HEK293 (cell line): ENCODE measurements around the gene PIK3R1.

Experiments
- IKZF3 ChIP-seq: fragments of 450-650 bp; IDR thresholded peaks from 2 replicates; pipeline ENCODE4 v1.5.0; 2018; ENCODE audit warnings: missing biosample characterization, mild to moderate bottlenecking, missing genetic modification characterization, moderate library complexity
- TRIM28 ChIP-seq: IDR thresholded peaks from 2 replicates; pipeline ENCODE4 v1.6.1; 2011; ENCODE audit warnings: low read length, control low read depth, borderline replicate concordance
- YY1 ChIP-seq: fragments of 450-650 bp; formaldehyde crosslinking; IDR thresholded peaks from 2 replicates; pipeline ENCODE4 v1.5.1; 2018; ENCODE audit warnings: missing biosample characterization, missing genetic modification characterization
- ZBTB7A ChIP-seq: fragments of 450-650 bp; formaldehyde crosslinking; IDR thresholded peaks from 2 replicates; pipeline ENCODE4 v1.5.1; 2016; ENCODE audit warnings: low read depth, missing biosample characterization, missing genetic modification characterization
- ZFP37 ChIP-seq: fragments of 450-650 bp; formaldehyde crosslinking; IDR thresholded peaks from 2 replicates; pipeline ENCODE4 v1.5.1; 2016; ENCODE audit warnings: missing biosample characterization, missing genetic modification characterization
- ZNF169 ChIP-seq: fragments of 450-650 bp; formaldehyde crosslinking; IDR thresholded peaks from 2 replicates; pipeline ENCODE4 v1.5.1; 2016; ENCODE audit warnings: missing biosample characterization, missing genetic modification characterization
- ZNF18 ChIP-seq: fragments of 450-650 bp; formaldehyde crosslinking; IDR thresholded peaks from 2 replicates; pipeline ENCODE4 v1.5.1; 2016; ENCODE audit warnings: missing biosample characterization, missing genetic modification characterization
- ZNF274 ChIP-seq, 2 experiments: fragments of 200-500 bp in 1 of 2; fragments of 450-650 bp in 1 of 2; sonication (Bioruptor generic) in 1 of 2; formaldehyde crosslinking in 1 of 2; IDR thresholded peaks; 2 replicates each; pipeline versions ENCODE4 v1.5.1 to v1.6.1; 2014 to 2016; ENCODE audit warnings: borderline replicate concordance in 1 of 2, inconsistent platforms in 1 of 2, low read length in 1 of 2, missing biosample characterization in 1 of 2, missing genetic modification characterization in 1 of 2
- ZNF548 ChIP-seq: fragments of 450-650 bp; formaldehyde crosslinking; IDR thresholded peaks from 2 replicates; pipeline ENCODE4 v1.5.1; 2016; ENCODE audit warnings: missing biosample characterization, missing genetic modification characterization
- ZNF701 ChIP-seq: fragments of 450-650 bp; formaldehyde crosslinking; IDR thresholded peaks from 2 replicates; pipeline ENCODE4 v1.5.1; 2016; ENCODE audit warnings: missing biosample characterization, missing genetic modification characterization
- TF ChIP-seq, protein P1 (sequence below): fragments of 450-650 bp; formaldehyde crosslinking; IDR thresholded peaks from 2 replicates; pipeline ENCODE4 v1.5.1; 2016; ENCODE audit warnings: missing biosample characterization, missing genetic modification characterization
- TF ChIP-seq, protein P2 (sequence below): fragments of 450-650 bp; formaldehyde crosslinking; IDR thresholded peaks from 2 replicates; pipeline ENCODE4 v1.5.1; 2017; ENCODE audit warnings: missing biosample characterization, missing genetic modification characterization

- TF ChIP-seq TRIM28 (no peak), YY1 (no peak), ZNF701 (tag by site-specific recombination) (no peak), ZNF274 (IDR thresholded peaks at IDR 0.05; ENCODE audit: low read length) (no peak), ZNF274 (tag by site-specific recombination; IDR thresholded peaks at IDR 0.05; ENCODE audit: borderline replicate concordance) (no peak), ZBTB7A (tag by site-specific recombination) (no peak), IKZF3 (tag by site-specific recombination) (no peak), ZNF548 (tag by site-specific recombination) (no peak), ZNF18 (tag by site-specific recombination) (no peak), ZFP37 (tag by site-specific recombination) (no peak), ZNF169 (tag by site-specific recombination) (no peak)
- TF ChIP-seq, protein P1, sequence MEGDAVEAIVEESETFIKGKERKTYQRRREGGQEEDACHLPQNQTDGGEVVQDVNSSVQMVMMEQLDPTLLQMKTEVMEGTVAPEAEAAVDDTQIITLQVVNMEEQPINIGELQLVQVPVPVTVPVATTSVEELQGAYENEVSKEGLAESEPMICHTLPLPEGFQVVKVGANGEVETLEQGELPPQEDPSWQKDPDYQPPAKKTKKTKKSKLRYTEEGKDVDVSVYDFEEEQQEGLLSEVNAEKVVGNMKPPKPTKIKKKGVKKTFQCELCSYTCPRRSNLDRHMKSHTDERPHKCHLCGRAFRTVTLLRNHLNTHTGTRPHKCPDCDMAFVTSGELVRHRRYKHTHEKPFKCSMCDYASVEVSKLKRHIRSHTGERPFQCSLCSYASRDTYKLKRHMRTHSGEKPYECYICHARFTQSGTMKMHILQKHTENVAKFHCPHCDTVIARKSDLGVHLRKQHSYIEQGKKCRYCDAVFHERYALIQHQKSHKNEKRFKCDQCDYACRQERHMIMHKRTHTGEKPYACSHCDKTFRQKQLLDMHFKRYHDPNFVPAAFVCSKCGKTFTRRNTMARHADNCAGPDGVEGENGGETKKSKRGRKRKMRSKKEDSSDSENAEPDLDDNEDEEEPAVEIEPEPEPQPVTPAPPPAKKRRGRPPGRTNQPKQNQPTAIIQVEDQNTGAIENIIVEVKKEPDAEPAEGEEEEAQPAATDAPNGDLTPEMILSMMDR (tag by site-specific recombination) = no peak
- TF ChIP-seq, protein P2, sequence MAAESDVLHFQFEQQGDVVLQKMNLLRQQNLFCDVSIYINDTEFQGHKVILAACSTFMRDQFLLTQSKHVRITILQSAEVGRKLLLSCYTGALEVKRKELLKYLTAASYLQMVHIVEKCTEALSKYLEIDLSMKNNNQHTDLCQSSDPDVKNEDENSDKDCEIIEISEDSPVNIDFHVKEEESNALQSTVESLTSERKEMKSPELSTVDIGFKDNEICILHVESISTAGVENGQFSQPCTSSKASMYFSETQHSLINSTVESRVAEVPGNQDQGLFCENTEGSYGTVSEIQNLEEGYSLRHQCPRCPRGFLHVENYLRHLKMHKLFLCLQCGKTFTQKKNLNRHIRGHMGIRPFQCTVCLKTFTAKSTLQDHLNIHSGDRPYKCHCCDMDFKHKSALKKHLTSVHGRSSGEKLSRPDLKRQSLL (tag by site-specific recombination) = no peak
Measured at GRCh38 chr5:68182094-68182493, 33.5 kb upstream of the PIK3R1 start.
